ENCODE results near the gene RNASE11. TPM values are rescaled to one million over a fixed set of nuclear protein-coding genes. Genes with fewer than 3 reads are reported as not detected.
A peak's percentile ranks its signal among the peaks of the same experiment; 100 is the strongest.

Gene RNASE11
- total and polyA plus RNA-seq, 9 of the 15 experiments (the other 6 are each of a cell fraction or from before 2014, with no cell fraction given), result 0.16 to 0.29 (median 0.22) TPM; not detected in 6

GRCh38 chr14:20610002-20610765, 22.4 kb upstream of the RNASE11 start (continued):
- TF ChIP-seq ZNF561 (CRISPR knock-in tag; conservative IDR thresholded peaks at IDR 0.05), result no peak
- peak; percentile 39 for TF ChIP-seq KDM5B (IDR thresholded peaks at IDR 0.05; ENCODE audit: insufficient replicate concordance, low read depth, low read length)
- peak; percentile 51 for TF ChIP-seq ZBTB8A (IDR thresholded peaks at IDR 0.05; ENCODE audit: partially characterized antibody)
- TF ChIP-seq HDAC1 (IDR thresholded peaks at IDR 0.05), result peak in 1 of 2 experiments; percentile 73; a peak in 1 of 4 replicates
- TF ChIP-seq CREM (IDR thresholded peaks at IDR 0.05; ENCODE audit: low read depth), result 0 out of 2 replicates have a peak, but pooled peaks have one; percentile 4
- peak; percentile 66 for TF ChIP-seq HNRNPLL (IDR thresholded peaks at IDR 0.05; ENCODE audit: low read depth, low read length, poor library complexity, severe bottlenecking)
- no peak for TF ChIP-seq TCF7 (IDR thresholded peaks at IDR 0.05; ENCODE audit: borderline replicate concordance)
- TF ChIP-seq GABPB1 (CRISPR knock-in tag; IDR thresholded peaks at IDR 0.05), result no peak
- no peak for TF ChIP-seq ZNF589 (CRISPR knock-in tag; IDR thresholded peaks at IDR 0.05; ENCODE audit: low read depth)
- 0 out of 2 replicates have a peak, but pooled peaks have one; percentile 31 for TF ChIP-seq DPF2 (IDR thresholded peaks at IDR 0.05)
- no peak for TF ChIP-seq MTA2 (IDR thresholded peaks at IDR 0.05; ENCODE audit: low read depth)
- TF ChIP-seq ZBTB7A (IDR thresholded peaks at IDR 0.05; ENCODE audit: borderline replicate concordance, control insufficient read depth, low read depth, low read length), result peak; percentile 76; the same call in 1 of the 2 replicates
- no peak for TF ChIP-seq TSHZ1 (CRISPR knock-in tag; IDR thresholded peaks at IDR 0.05)
- TF ChIP-seq POLR3A (IDR thresholded peaks at IDR 0.05; ENCODE audit: borderline replicate concordance, extremely low read depth, insufficient read depth, insufficient read length), result peak; percentile 93
- 0 out of 2 replicates have a peak, but pooled peaks have one; percentile 52 for TF ChIP-seq ZNF274 (IDR thresholded peaks at IDR 0.05; ENCODE audit: borderline replicate concordance, low read depth, low read length)
- no peak for TF ChIP-seq ZNF253 (CRISPR knock-in tag; conservative IDR thresholded peaks at IDR 0.05)
- TF ChIP-seq ZEB2 (IDR thresholded peaks at IDR 0.05), result peak; percentile 61
- no peak for TF ChIP-seq SRSF7 (optimal IDR thresholded peaks at IDR 0.05; ENCODE audit: low read depth, low read length)
- TF ChIP-seq ZNF24 (IDR thresholded peaks at IDR 0.05), result 0 out of 2 replicates have a peak, but pooled peaks have one; percentile 40
- no peak for TF ChIP-seq ZNF699 (CRISPR knock-in tag; IDR thresholded peaks at IDR 0.05; ENCODE audit: insufficient replicate concordance)
- peak; percentile 64; the same call in 1 of the 2 replicates for TF ChIP-seq MTA1 (IDR thresholded peaks at IDR 0.05; ENCODE audit: borderline replicate concordance)
- peak; percentile 46 to 61; a peak in 2 of 4 replicates for TF ChIP-seq ARNT (IDR thresholded peaks at IDR 0.05)
- no peak for TF ChIP-seq SAP30 (IDR thresholded peaks at IDR 0.05; ENCODE audit: borderline replicate concordance, insufficient read depth, low read depth, low read length, poor library complexity, severe bottlenecking)
- TF ChIP-seq CREB1 (IDR thresholded peaks at IDR 0.05), result 0 out of 2 replicates have a peak, but pooled peaks have one; percentile 16
- TF ChIP-seq CREB1 (CRISPR knock-in tag; IDR thresholded peaks at IDR 0.05), result no peak
- peak in 1 of 2 experiments; percentile 19; a peak in 1 of 4 replicates for TF ChIP-seq KDM1A (IDR thresholded peaks at IDR 0.05)
- peak; percentile 55; the same call in 1 of the 2 replicates for TF ChIP-seq RNF2 (IDR thresholded peaks at IDR 0.05)
- TF ChIP-seq CCAR2 (IDR thresholded peaks at IDR 0.05; ENCODE audit: low read depth, low read length), result no peak

Data from K562 (cell line).